ENCODE data around the gene LRRC38.

GRCh38 chr1:13435458-13435857 is 78.3 kb downstream of the LRRC38 start:
- TF ChIP-seq CTCF (IDR thresholded peaks at IDR 0.05): no peak
- TF ChIP-seq EZH2 (IDR thresholded peaks at IDR 0.05; ENCODE audit: borderline replicate concordance, insufficient read depth, low read depth, low read length, poor library complexity, severe bottlenecking): no peak

All from B cell (primary cell).